ENCODE measurements around the gene STX10.

GRCh38 chr19:13153569-13154240 is 3.5 kb upstream of the STX10 start:
- TF ChIP-seq TP53 (CRISPR knock-in tag; IDR thresholded peaks at IDR 0.05) (no peak), REST (IDR thresholded peaks at IDR 0.05) (no peak)
